HepG2 (cell line): ENCODE measurements around the gene PLIN4. TPM values are rescaled to one million over a fixed set of nuclear protein-coding genes. Genes with fewer than 3 reads are reported as not detected.

Source experiments
- ATAD3A ChIP-seq: sonication (generic); formaldehyde crosslinking; IDR thresholded peaks from 2 replicates; pipeline ENCODE4 v1.4.0; 2020; ENCODE audit warnings: missing genetic modification reagents
- DMTF1 ChIP-seq: sonication (generic); formaldehyde crosslinking; IDR thresholded peaks from 2 replicates; pipeline ENCODE4 v1.4.0; 2020; ENCODE audit warnings: mild to moderate bottlenecking, missing genetic modification reagents
- DPF2 ChIP-seq: sonication (generic); formaldehyde crosslinking; IDR thresholded peaks from 2 replicates; pipeline ENCODE4 v1.4.0; 2020; ENCODE audit warnings: mild to moderate bottlenecking, low read depth, missing genetic modification reagents, borderline replicate concordance
- ETV6 ChIP-seq: sonication (generic); formaldehyde crosslinking; conservative IDR thresholded peaks from 2 replicates; pipeline ENCODE4 v1.4.0; 2020; ENCODE audit warnings: missing genetic modification reagents
- FOXO1 ChIP-seq: sonication (generic); formaldehyde crosslinking; IDR thresholded peaks from 2 replicates; pipeline ENCODE4 v1.4.0; 2020; ENCODE audit warnings: missing genetic modification reagents
- ISX ChIP-seq: sonication (generic); formaldehyde crosslinking; conservative IDR thresholded peaks from 2 replicates; pipeline ENCODE4 v1.5.0; 2020; ENCODE audit warnings: missing genetic modification reagents
- MAFF ChIP-seq: IDR thresholded peaks from 2 replicates; pipeline ENCODE4 v1.6.1; 2011; ENCODE audit warnings: low read depth, low read length, improper control_type of control experiment
- MED8 ChIP-seq: sonication (generic); formaldehyde crosslinking; IDR thresholded peaks from 2 replicates; pipeline ENCODE4 v1.8.1; 2023; ENCODE audit warnings: mild to moderate bottlenecking, missing genetic modification reagents; ENCODE audit not compliant: insufficient replicate concordance
- NFKB2 ChIP-seq: sonication (generic); formaldehyde crosslinking; IDR thresholded peaks from 2 replicates; pipeline ENCODE4 v1.4.0; 2020; ENCODE audit warnings: missing genetic modification reagents, borderline replicate concordance
- NR0B2 ChIP-seq: sonication (generic); formaldehyde crosslinking; IDR thresholded peaks from 2 replicates; pipeline ENCODE4 v1.4.0; 2020; ENCODE audit warnings: mild to moderate bottlenecking, missing genetic modification reagents
- PBX2 ChIP-seq: IDR thresholded peaks from 2 replicates; pipeline ENCODE4 v1.6.1; 2016; ENCODE audit warnings: control low read depth
- PHB2 ChIP-seq: fragments of 450-650 bp; IDR thresholded peaks from 2 replicates; pipeline ENCODE4 v1.6.1; 2018; ENCODE audit not compliant: partially characterized antibody
- REXO4 ChIP-seq: sonication (generic); formaldehyde crosslinking; IDR thresholded peaks from 2 replicates; pipeline ENCODE4 v1.8.0; 2022; ENCODE audit warnings: missing genetic modification reagents, mild to moderate bottlenecking, borderline replicate concordance
- RORA ChIP-seq: sonication (generic); formaldehyde crosslinking; IDR thresholded peaks from 2 replicates; pipeline ENCODE4 v1.5.0; 2020; ENCODE audit warnings: mild to moderate bottlenecking, missing genetic modification reagents, moderate library complexity
- SP140L ChIP-seq: sonication (generic); formaldehyde crosslinking; IDR thresholded peaks from 2 replicates; pipeline ENCODE4 v1.4.0; 2020; ENCODE audit warnings: missing genetic modification reagents, borderline replicate concordance
- TCF12 ChIP-seq, 2 experiments: fragments of 450-650 bp in 1 of 2; sonication (generic) in 1 of 2; formaldehyde crosslinking in 1 of 2; IDR thresholded peaks; 2 replicates each; pipeline versions ENCODE4 v1.6.1 to v1.8.0; 2017 to 2022; ENCODE audit warnings: antibody characterized with exemption in 1 of 2, mild to moderate bottlenecking in 1 of 2, missing genetic modification reagents in 1 of 2, moderate library complexity in 1 of 2
- TIGD3 ChIP-seq: sonication (generic); formaldehyde crosslinking; IDR thresholded peaks from 2 replicates; pipeline ENCODE4 v1.5.1; 2020; ENCODE audit warnings: mild to moderate bottlenecking, missing genetic modification reagents, borderline replicate concordance
- ZBTB3 ChIP-seq: sonication (generic); formaldehyde crosslinking; IDR thresholded peaks from 2 replicates; pipeline ENCODE4 v1.4.0; 2020; ENCODE audit warnings: low read depth, mild to moderate bottlenecking, moderate library complexity, missing genetic modification reagents, borderline replicate concordance
- ZMYM3 ChIP-seq: sonication (generic); formaldehyde crosslinking; IDR thresholded peaks from 2 replicates; pipeline ENCODE4 v1.5.1; 2020; ENCODE audit warnings: mild to moderate bottlenecking, missing genetic modification reagents
- ZNF230 ChIP-seq: sonication (generic); formaldehyde crosslinking; IDR thresholded peaks from 2 replicates; pipeline ENCODE4 v1.4.0; 2020; ENCODE audit warnings: mild to moderate bottlenecking, missing genetic modification reagents
- ZNF333 ChIP-seq: sonication (generic); formaldehyde crosslinking; IDR thresholded peaks from 2 replicates; pipeline ENCODE4 v1.4.0; 2020; ENCODE audit warnings: mild to moderate bottlenecking, missing genetic modification reagents, borderline replicate concordance
- polyA plus RNA-seq, 8 experiments: library from polyadenylated mRNA; depleted of rRNA in 3 of 8; stranded (reverse) in 7 of 8; unstranded in 1 of 8; fragments of >200 nt; fragmentation: Illumina TruSeq in 4 of 8; extraction: Trizol in 4 of 8; gene quantifications; 2 replicates each; pipeline versions ENCODE4 v1.2.1 to v1.2.3, GENCODE V29; 2011 to 2016; ENCODE audit warnings: low read depth in 4 of 8, missing spikeins in 1 of 8, mixed read lengths in 1 of 8; ENCODE audit not compliant: insufficient read depth in 1 of 8
- total RNA-seq, 5 experiments: library from RNA; depleted of rRNA; stranded (reverse); fragments of >200 nt; fragmentation: Illumina TruSeq; extraction: Trizol; gene quantifications; 2 replicates each; pipeline ENCODE4 v1.2.3, GENCODE V29; 2016; ENCODE audit warnings: low read depth in 1 of 5

Gene PLIN4
- total and polyA plus RNA-seq, 2 of the 13 experiments (the other 11 are each of a cell fraction or from before 2014, with no cell fraction given), result 1.1 to 1.3 TPM

GRCh38 chr19:4534836-4535658, 16.8 kb upstream of the PLIN4 start, which contains the start of gene PLIN5 (continued):
- TF ChIP-seq ZBTB3 (CRISPR knock-in tag) (no peak), ETV6 (CRISPR knock-in tag) (no peak), REXO4 (CRISPR knock-in tag) (no peak), ZNF230 (CRISPR knock-in tag) (no peak), MAFF (no peak), FOXO1 (0 out of 2 replicates have a peak, but pooled peaks have one; percentile 16), TCF12 (IDR thresholded peaks at IDR 0.05) (no peak), TCF12 (CRISPR knock-in tag; IDR thresholded peaks at IDR 0.05) (no peak), RORA (CRISPR knock-in tag) (no peak), NR0B2 (CRISPR knock-in tag) (no peak), ZNF333 (CRISPR knock-in tag) (no peak), DPF2 (no peak), ATAD3A (CRISPR knock-in tag) (no peak), PBX2 (CRISPR knock-in tag) (no peak), MED8 (CRISPR knock-in tag) (no peak), SP140L (CRISPR knock-in tag) (no peak), PHB2 (no peak), TIGD3 (CRISPR knock-in tag) (no peak), NFKB2 (CRISPR knock-in tag) (no peak), ISX (CRISPR knock-in tag) (no peak), DMTF1 (CRISPR knock-in tag) (no peak), ZMYM3 (CRISPR knock-in tag) (peak; percentile 71; the same call in 1 of the 2 replicates)
